ENCODE results near the gene HLA-DRB1.
A peak's percentile ranks its signal among the peaks of the same experiment; 100 is the strongest.
"Not testable (repeated sequence)": the region's sequence is repeated elsewhere in the genome, so short reads cannot be mapped to it uniquely, and the experiment has no call there.

HLA-DRB1 gene

DNA sequence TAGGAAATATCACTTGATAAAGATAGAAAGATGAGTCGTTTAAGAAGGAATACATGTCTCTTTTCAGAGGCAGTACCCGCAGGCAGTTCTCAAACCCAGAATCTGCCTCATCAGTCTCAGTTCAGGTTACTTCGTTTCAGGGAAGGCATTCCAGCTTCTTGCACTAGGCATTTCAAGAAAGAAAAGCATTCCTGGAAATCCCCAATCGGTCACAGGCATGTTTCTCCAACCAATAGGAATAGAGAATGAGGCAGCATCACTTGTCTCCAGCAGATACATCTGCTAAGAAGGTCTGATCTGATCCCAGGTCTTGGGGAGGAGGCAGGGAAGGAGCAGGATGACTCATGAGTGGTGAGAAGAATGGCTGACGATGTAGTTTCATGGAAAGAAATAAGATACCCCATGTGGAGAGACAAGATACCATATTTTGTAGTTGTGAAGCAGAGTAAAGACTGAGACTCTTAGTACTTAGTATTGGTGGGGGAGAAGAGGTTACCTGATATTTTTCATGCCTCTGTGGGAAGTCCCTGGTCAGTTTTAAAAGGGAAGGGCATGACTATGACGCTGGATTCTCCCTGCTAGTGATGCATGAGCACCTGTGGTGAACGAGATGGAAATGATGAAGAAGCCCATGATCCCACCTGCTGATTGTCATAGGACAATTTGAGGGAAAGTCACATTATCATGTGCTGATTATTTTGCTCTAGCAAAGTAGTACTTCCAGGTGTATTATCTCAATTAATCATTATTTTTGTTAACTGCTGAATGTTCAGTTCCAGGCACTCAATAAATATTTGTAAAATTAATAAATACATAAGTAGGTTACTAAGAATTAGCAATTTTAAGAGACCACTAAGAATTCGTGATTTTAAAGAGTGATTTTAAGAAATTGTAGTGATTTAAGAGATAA, 20.3 kb upstream of the HLA-DRB1 start:
- DNase-seq (ENCODE audit: low read depth in 2 of 2): peak; percentile 74 to 80

- DNase-seq (ENCODE audit: low read depth in 2 of 2): no peak
Observed at GRCh38 chr6:32609391-32609730, 19.7 kb upstream of the HLA-DRB1 start.

- DNase-seq (ENCODE audit: low read depth in 2 of 2): no peak
Observed at GRCh38 chr6:32608362-32608761, 18.7 kb upstream of the HLA-DRB1 start.

- DNase-seq (ENCODE audit: low read depth in 2 of 2): no peak
Observed at GRCh38 chr6:32607988-32608298, 18.3 kb upstream of the HLA-DRB1 start.

GRCh38 chr6:32607263-32607987, 17.8 kb upstream of the HLA-DRB1 start:
- no peak for DNase-seq (ENCODE audit: low read depth in 2 of 2)

GRCh38 chr6:32604434-32604877, 14.8 kb upstream of the HLA-DRB1 start:
- no peak for DNase-seq (ENCODE audit: low read depth in 2 of 2)

DNA sequence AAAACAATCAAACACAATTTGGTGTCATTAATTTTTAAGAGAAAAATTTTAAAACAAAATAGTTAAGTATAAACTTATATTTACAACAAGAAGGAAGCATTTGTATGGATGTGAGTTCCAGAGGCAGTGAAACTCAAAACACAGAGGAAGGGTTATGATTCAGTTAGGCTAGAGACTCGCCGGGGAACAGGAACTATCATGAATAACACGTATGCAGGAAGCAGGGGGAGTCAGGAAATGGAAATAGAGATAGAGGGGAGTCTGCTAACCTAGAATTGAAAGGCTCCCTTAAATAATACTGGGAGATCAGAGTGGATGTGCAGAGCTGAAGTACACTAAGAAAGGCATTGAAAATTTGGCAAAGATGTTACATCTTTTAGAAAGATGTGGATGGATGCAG, 14.2 kb upstream of the HLA-DRB1 start:
- DNase-seq (ENCODE audit: low read depth in 2 of 2): no peak

DNA sequence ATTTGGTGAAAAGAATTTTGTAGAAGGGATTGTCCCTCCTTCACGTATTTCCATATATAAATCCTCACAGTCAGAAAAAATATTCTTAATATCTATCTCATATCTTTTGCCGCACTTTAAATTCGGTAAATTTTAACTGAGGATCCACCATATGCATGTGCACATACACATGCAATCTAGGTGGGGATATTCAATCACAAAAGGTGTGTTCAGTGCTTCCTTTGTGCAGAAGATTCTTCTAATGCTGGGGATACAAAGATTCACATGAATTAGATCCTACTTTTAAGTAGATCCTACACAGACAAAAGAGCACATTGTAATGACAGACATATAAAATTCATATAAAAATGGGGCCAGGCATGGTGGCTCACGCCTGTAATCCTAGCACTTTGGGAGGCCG, 13.6 kb upstream of the HLA-DRB1 start:
- DNase-seq (ENCODE audit: low read depth in 2 of 2): no peak

GRCh38 chr6:32602383-32602782, 12.7 kb upstream of the HLA-DRB1 start:
- DNase-seq (ENCODE audit: low read depth in 2 of 2): no peak

GRCh38 chr6:32597024-32597423, 7.4 kb upstream of the HLA-DRB1 start:
- no peak for DNase-seq (ENCODE audit: low read depth in 2 of 2)

GRCh38 chr6:32590713-32591112, 1.1 kb upstream of the HLA-DRB1 start:
- DNase-seq (ENCODE audit: low read depth in 2 of 2): not testable (repeated sequence)

DNA sequence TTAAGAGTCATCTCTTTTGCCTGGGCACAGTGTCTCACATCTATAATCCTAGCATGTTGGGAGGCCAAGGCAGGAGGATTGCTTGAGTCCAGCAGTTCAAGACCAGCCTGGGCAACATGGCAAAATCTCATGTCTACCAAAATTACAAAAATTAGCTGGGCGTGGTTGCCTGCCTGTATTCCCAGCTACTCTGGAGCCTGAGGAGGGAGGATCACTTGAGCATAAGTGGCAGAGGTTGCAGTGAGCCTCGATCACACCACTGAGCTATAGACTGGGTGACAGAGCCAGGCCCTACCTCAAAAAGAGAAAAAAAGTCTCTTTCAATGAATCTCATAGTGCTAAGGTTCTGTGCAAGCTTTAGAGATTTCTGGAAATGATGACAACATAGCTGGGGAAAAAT, 1.5 kb downstream of the HLA-DRB1 start:
- no peak for DNase-seq (ENCODE audit: low read depth in 2 of 2)

GRCh38 chr6:32583527-32583898, 6.1 kb downstream of the HLA-DRB1 start:
- DNase-seq (ENCODE audit: low read depth in 2 of 2): no peak

- DNase-seq (ENCODE audit: low read depth in 2 of 2): no peak
Observed at GRCh38 chr6:32581315-32582095, 8.1 kb downstream of the HLA-DRB1 start.

DNA sequence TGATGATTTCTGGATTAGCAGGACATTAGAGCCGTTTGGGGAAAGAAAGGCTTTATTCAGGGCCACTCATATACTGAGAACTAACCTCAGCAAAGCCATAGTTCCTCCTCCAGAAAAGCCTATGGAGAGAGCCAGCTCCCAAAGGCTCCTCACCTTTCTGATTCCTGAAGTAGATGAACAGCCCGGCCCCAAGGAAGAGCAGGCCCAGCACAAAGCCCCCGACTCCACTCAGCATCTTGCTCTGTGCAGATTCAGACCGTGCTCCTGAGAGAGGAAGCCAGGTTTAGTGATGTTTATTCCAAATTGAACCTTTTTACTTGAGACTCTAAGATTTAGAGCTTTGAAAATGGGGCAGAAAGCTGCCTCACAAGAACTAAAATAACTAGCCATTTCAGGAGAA, 9.1 kb downstream of the HLA-DRB1 start:
- DNase-seq (ENCODE audit: low read depth in 2 of 2): no peak

- DNase-seq (ENCODE audit: low read depth in 2 of 2): no peak
Observed at GRCh38 chr6:32578962-32579361, 10.7 kb downstream of the HLA-DRB1 start.

DNA sequence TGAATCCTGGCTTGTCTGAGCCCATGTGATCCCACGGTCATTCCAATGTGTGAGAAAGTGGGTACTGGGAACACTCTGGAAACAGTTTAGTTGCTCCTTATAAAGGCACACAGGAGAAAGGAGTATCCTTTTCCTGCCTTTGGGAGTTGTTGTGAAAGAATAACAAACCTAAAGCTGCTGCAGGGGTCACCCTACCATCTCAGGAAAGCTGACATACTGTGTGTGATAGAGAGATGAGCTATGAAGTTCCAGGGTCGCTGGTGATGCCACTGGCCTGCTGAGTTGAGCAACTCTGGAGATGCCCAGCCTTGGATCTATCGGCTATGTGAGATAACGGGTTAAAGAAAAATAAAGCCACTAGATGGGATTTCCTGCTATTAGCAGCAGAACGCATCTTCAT, 12.2 kb downstream of the HLA-DRB1 start:
- not testable (repeated sequence) for DNase-seq (ENCODE audit: low read depth in 2 of 2)

- no peak for DNase-seq (ENCODE audit: low read depth in 2 of 2)
Observed at GRCh38 chr6:32576250-32576649, 13.4 kb downstream of the HLA-DRB1 start.

- DNase-seq (ENCODE audit: low read depth in 2 of 2): no peak
Observed at GRCh38 chr6:32570363-32570905, 19.2 kb downstream of the HLA-DRB1 start.

GRCh38 chr6:32568561-32568960, 21.1 kb downstream of the HLA-DRB1 start:
- no peak for DNase-seq (ENCODE audit: low read depth in 2 of 2)

- DNase-seq (ENCODE audit: low read depth in 2 of 2): no peak
Observed at GRCh38 chr6:32566957-32567356, 22.7 kb downstream of the HLA-DRB1 start.

DNA sequence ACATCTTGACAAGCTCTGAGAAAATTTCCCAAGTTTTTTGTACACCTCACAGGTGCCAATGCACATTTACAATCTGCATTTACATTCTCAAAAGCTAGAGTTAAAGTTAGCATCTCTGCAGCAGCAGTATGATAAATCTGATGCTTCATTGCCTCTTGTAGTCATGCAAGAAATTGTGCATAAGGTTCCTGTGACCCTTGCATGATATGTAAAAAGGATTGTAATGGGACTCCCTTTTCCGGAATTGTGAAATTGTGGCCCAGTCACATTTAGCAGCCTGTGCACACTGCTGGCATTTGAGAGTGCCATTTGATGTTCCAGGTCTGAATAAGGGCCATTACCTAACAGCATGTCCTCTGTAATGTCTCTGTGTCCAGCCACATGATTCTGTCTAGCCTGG, 24.1 kb downstream of the HLA-DRB1 start:
- DNase-seq (ENCODE audit: low read depth in 2 of 2): no peak

All from fibroblast of skin of left quadriceps (primary cell).